Mesothelial cell of epicardium (in vitro differentiated cells): ENCODE data around the gene SERPINA9. TPM values are rescaled to one million over a fixed set of nuclear protein-coding genes. Genes with fewer than 3 reads are reported as not detected.

Experiments used
- DNase-seq, 2 experiments: peaks; one replicate each; pipeline ENCODE4 v3.0.0; 2021; ENCODE audit warnings: low spot score in 2 of 2; ENCODE audit not compliant: unreplicated experiment in 2 of 2
- H3K27ac Mint-ChIP-seq: 2 replicates; pipeline ENCODE4 v1.8.0; 2021; ENCODE audit warnings: mixed read lengths
- H3K27me3 Mint-ChIP-seq: 2 replicates; pipeline ENCODE4 v1.8.0; 2021; ENCODE audit warnings: low read depth, mixed read lengths
- H3K36me3 Mint-ChIP-seq: 2 replicates; pipeline ENCODE4 v1.8.0; 2021; ENCODE audit warnings: mixed read lengths
- H3K4me1 Mint-ChIP-seq: 2 replicates; pipeline ENCODE4 v1.8.0; 2021; ENCODE audit warnings: mixed read lengths
- H3K4me3 Mint-ChIP-seq: 2 replicates; pipeline ENCODE4 v1.8.0; 2021; ENCODE audit warnings: mild to moderate bottlenecking, moderate library complexity, mixed read lengths
- H3K9me3 Mint-ChIP-seq: 2 replicates; pipeline ENCODE4 v1.8.0; 2021; ENCODE audit warnings: mixed read lengths
- total RNA-seq: library from RNA; stranded (reverse); gene quantifications from 3 replicates; pipeline ENCODE4 v1.2.1, GENCODE V29; 2021
- TF ChIP-seq, protein P1 (sequence below): fragments of 200-600 bp; sonication (generic); IDR thresholded peaks from one replicate; pipeline ENCODE4 v1.5.0; 2021; ENCODE audit warnings: antibody characterized with exemption; ENCODE audit not compliant: unreplicated experiment

The SERPINA9 gene
- total RNA-seq, 1 donor from 2014 or later: not detected

GRCh38 chr14:94439453-94440057, 36.4 kb downstream of the SERPINA9 start:
- no peaks in the 10 kb centered on the region for H3K36me3 Mint-ChIP-seq
- H3K4me1 Mint-ChIP-seq: no peaks in the 10 kb centered on the region
- H3K9me3 Mint-ChIP-seq: peaks cover 12% of the 10 kb centered on the region
- DNase-seq: no peak
- H3K4me3 Mint-ChIP-seq: no peak overlapping the region
- H3K27me3 Mint-ChIP-seq: peaks cover 46% of the 10 kb centered on the region
- no peak overlapping the region for H3K27ac Mint-ChIP-seq
- TF ChIP-seq, protein P1, sequence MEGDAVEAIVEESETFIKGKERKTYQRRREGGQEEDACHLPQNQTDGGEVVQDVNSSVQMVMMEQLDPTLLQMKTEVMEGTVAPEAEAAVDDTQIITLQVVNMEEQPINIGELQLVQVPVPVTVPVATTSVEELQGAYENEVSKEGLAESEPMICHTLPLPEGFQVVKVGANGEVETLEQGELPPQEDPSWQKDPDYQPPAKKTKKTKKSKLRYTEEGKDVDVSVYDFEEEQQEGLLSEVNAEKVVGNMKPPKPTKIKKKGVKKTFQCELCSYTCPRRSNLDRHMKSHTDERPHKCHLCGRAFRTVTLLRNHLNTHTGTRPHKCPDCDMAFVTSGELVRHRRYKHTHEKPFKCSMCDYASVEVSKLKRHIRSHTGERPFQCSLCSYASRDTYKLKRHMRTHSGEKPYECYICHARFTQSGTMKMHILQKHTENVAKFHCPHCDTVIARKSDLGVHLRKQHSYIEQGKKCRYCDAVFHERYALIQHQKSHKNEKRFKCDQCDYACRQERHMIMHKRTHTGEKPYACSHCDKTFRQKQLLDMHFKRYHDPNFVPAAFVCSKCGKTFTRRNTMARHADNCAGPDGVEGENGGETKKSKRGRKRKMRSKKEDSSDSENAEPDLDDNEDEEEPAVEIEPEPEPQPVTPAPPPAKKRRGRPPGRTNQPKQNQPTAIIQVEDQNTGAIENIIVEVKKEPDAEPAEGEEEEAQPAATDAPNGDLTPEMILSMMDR: no peak

DNA sequence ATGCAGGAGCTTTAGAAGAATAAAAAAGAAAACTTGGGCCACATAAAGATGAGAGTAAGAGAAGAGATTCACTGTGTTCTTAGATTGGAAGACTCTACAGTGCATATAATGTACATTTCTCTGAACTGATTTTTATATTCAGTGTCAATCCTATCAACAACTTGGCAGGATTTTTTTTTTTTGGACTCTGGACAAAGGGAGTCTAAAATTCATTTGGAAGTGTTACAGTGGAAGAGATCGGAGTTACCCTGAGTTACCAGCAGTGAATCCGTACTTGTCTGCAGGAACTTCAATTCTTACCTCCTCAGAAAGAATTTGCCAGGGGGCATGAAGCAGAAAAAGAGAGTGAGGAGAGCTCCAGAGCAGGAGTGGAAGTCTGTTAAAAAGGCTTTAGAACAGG, 47.4 kb downstream of the SERPINA9 start:
- Mint-ChIP-seq H3K27ac (no peak overlapping the region), H3K36me3 (no peaks in the 10 kb centered on the region), H3K9me3 (peaks cover 4% of the 10 kb centered on the region), H3K4me1 (peaks cover 9% of the 10 kb centered on the region), H3K4me3 (no peak overlapping the region), H3K27me3 (peaks cover 19% of the 10 kb centered on the region)
- TF ChIP-seq, protein P1: no peak
- DNase-seq: no peak

- Mint-ChIP-seq H3K36me3 (no peaks in the 10 kb centered on the region), H3K27ac (no peak overlapping the region), H3K27me3 (peaks cover 19% of the 10 kb centered on the region), H3K4me3 (no peak overlapping the region), H3K9me3 (peaks cover 4% of the 10 kb centered on the region), H3K4me1 (peaks cover 9% of the 10 kb centered on the region)
- no peak for DNase-seq
- TF ChIP-seq, protein P1: no peak
Observed at GRCh38 chr14:94427016-94427613, 48.9 kb downstream of the SERPINA9 start.

DNA sequence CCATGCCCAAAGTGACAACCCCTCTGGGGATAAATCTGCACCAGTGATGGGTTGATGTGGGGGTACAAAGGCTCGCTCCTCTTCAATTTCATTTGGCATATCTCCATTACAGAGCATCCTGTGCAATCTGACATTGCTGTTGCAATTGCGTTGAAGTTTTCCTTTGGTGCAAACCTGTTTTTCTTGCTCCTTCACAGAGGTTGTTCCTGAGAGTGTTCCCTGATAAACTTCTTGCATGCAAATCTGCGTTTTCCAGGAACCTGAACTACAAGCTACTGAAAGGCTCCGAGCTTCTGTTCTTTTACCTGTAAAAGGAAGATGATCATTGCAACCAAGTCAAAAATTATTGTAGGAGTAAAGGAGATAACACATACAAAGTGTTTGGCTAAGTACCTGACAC, 49.5 kb downstream of the SERPINA9 start:
- no peak overlapping the region for H3K27ac Mint-ChIP-seq
- DNase-seq: no peak
- peaks cover 16% of the 10 kb centered on the region for H3K27me3 Mint-ChIP-seq
- TF ChIP-seq, protein P1: no peak
- peaks cover 4% of the 10 kb centered on the region for H3K9me3 Mint-ChIP-seq
- peaks cover 9% of the 10 kb centered on the region for H3K4me1 Mint-ChIP-seq
- no peak overlapping the region for H3K4me3 Mint-ChIP-seq
- H3K36me3 Mint-ChIP-seq: no peaks in the 10 kb centered on the region

DNA sequence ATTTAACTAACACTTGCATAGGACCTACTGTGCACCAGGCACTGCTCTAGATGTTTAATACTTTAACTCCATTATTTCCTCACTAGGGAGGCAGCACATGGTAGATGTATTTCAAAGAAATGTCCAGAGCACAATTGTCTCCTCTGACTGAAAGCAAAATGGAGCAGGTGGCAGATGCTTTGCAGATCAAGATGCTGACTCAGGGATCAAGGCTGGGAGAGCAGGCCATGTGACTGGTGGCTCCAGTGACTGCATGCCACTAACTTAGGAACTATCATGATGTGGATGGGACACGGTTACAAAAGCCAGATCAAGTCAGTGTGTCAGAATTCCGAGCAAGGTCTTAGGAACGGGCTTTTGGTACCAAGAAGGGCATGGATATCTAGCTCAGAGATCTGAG, 51.6 kb downstream of the SERPINA9 start:
- TF ChIP-seq, protein P1: no peak
- peaks cover 21% of the 10 kb centered on the region for H3K27me3 Mint-ChIP-seq
- peaks cover 9% of the 10 kb centered on the region for H3K4me1 Mint-ChIP-seq

More for the DNA sequence above, 51.6 kb downstream of the SERPINA9 start:
- H3K36me3 Mint-ChIP-seq: no peaks in the 10 kb centered on the region
- no peak for DNase-seq
- H3K9me3 Mint-ChIP-seq: peaks cover 4% of the 10 kb centered on the region
- H3K27ac Mint-ChIP-seq: no peak overlapping the region
- H3K4me3 Mint-ChIP-seq: no peak overlapping the region
